AG09319 (cell line): Measurements from ENCODE around the gene TRERF1.

ENCODE experiments used
- DNase-seq: peaks from one replicate; pipeline ENCODE4 v3.0.0-alpha.2; 2010; ENCODE audit warnings: low read depth; ENCODE audit errors: extremely low read depth
- TF ChIP-seq, protein P1 (sequence below): IDR thresholded peaks from 2 replicates; pipeline ENCODE4 v1.5.1; 2011; ENCODE audit warnings: low read depth, mild to moderate bottlenecking, inconsistent platforms, low read length, moderate library complexity

The TRERF1 gene

DNA sequence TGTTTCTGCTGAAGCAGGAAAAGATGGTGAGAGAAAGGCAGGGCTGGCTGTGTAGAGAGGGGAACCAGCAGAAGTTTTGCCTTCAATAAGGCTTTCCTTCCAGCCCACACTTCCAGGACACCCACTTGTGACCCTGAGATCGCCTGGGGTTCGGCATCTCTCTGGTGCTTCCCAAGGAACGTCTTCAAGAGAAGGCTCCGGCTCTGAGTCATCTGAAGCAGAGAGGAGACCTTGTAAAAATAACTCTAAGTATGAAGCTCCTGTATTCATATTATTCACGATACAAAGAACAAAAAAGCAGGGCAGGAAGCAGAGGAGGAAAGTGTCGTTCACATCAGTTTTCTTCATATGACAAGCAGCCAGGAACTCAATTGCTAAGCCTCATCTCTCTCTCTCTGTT, 138.7 kb downstream of the TRERF1 start:
- TF ChIP-seq, protein P1, sequence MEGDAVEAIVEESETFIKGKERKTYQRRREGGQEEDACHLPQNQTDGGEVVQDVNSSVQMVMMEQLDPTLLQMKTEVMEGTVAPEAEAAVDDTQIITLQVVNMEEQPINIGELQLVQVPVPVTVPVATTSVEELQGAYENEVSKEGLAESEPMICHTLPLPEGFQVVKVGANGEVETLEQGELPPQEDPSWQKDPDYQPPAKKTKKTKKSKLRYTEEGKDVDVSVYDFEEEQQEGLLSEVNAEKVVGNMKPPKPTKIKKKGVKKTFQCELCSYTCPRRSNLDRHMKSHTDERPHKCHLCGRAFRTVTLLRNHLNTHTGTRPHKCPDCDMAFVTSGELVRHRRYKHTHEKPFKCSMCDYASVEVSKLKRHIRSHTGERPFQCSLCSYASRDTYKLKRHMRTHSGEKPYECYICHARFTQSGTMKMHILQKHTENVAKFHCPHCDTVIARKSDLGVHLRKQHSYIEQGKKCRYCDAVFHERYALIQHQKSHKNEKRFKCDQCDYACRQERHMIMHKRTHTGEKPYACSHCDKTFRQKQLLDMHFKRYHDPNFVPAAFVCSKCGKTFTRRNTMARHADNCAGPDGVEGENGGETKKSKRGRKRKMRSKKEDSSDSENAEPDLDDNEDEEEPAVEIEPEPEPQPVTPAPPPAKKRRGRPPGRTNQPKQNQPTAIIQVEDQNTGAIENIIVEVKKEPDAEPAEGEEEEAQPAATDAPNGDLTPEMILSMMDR, result no peak
- no peak for DNase-seq

DNA sequence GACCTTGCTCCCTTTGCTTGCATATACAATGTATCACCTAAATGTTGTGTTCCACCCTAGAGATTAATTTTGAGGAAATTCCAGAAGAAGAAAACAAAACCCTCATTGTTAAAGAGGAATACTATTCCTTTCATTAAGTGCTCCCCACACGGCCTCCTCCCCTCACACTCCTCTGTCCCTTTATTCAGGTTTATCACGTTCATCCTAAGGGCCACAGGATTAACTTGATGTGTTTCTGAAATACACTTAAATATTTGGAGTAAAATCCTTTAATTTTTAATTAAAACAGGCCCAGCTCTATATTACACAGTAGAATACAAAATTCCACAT, 144.6 kb downstream of the TRERF1 start:
- DNase-seq, result no peak
- TF ChIP-seq, protein P1, result no peak

DNA sequence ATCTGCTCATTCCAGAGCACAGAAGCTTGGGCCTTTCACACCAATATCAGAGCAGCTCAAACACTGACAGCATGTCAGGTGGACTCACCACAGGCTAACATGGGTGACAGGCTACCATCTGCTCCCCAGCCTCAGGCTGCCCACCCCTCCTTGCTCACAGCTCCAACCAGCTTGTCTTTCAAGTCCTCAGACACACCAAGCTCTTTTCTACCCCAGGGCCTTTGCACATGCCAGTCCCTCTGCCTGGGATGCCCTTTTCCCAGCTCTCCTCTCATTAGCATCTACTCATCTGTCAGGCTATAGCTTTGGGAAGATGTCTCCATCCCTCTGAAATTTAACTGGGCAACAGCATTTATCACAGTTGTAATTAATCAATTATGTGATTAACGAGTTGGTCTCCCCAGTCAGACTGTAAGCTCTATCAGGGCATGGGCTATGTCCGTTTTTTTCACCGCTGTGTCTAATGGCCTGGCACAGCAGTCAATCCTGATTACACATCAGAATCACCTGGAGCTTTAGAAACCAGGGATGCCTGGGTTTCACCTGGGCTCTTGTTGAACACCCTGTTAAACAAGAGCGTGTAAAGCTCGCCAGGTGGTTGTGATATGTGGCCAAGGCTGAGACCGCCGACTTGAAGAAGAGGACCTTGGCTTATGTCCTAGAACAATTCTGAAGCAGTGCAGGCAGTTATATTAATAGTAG, 145.1 kb downstream of the TRERF1 start:
- TF ChIP-seq, protein P1, result no peak
- no peak for DNase-seq

DNA sequence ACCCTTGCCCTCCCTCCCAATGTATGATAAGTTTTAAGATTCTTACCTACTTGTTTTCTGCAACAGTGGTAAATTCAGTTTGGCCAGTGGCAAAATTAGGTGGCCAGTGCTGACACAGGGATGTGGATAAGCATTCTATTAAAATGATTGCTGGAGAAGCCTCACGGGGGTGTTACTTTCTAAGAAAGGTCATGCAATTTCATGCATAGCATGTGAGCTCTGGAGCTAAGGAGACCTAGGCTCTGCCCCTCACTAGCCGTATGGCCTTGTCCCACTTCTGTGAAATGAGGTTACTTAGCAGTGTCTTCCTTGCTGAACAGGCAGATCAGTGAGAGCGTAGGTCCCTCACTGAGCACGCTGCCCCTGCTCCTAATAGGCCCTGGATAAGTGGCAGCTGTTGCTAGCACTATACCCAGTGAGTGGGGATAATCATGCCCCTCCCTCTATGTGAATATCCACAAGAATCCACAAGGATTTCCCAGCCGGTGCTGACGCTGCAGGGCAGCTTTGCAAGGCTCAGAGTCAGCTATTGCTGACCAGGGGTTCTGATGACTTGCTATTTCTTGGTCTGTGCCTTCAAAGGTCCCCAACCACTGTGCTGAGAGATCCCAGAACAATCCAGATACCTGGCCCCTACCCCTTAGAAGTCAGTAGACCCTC, 147.5 kb downstream of the TRERF1 start:
- DNase-seq, result no peak
- TF ChIP-seq, protein P1, result no peak

DNA sequence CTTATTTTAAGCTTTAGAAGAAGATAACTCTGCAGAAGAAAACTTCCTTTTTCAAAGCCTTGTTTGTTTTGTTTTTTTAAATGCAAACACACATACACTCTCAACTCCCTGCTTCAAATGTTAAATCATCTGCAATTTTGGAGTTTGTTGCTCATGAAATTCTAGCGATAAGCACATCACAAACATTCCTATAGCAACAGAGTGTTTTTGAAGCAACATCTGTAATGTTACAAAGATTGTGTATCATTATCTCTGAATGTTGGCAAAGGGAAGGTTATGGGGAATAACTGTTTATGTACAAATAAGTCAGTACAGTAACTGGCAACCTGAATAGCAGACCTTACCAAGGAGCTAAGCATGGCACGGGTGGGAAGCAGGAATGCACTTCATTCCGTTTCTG, 149.3 kb downstream of the TRERF1 start:
- TF ChIP-seq, protein P1, result no peak
- DNase-seq, result no peak

DNA sequence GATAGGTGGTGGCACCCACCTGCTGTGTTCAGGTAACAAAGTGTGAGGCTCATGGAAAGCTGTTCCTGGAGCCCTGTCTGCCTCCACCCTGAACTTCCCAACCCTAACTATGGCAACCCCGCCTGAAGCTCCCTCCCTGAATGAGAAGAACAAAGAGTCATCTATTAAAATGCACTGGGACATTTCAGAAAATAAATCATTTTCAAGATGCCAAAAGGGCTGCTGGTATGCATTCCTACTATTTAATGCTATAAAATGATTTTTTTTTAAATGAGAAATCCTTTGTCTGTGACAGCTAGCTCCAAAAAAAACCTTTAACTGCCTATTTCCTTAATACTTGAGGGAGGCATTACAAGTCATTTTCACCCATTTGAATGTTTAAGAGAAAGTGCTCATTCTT, 149.7 kb downstream of the TRERF1 start:
- DNase-seq, result no peak
- TF ChIP-seq, protein P1, result no peak

DNA sequence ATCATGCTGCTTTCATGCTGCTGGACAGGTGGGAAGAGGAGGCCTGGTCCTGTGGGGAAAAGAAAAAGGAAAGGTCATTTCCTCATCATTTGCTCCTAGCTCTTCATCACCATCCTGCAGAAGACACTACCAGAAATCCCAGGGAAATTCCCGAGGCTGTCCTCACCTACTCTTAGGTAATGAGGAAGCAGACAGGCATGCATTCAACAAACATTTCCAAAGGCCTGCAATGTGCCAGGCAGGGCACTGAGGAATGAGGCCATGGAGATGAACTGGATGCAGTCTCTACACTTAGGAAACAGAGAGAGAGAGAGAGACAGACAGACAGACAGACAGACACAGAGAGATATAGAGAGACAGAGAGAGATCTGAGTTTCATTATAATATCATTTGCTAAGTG, 151.0 kb downstream of the TRERF1 start:
- TF ChIP-seq, protein P1, result no peak
- DNase-seq, result no peak
